IMR-90 (cell line): ENCODE results near the gene SYNE1. TPM values are rescaled to one million over a fixed set of nuclear protein-coding genes. Genes with fewer than 3 reads are reported as not detected.

Experiments
- ATAC-seq: fragments of 200-7000 bp; cut with Tn5 transposase; 2 replicates; pipeline ENCODE4 v1.9.1; 2020; ENCODE audit warnings: low read depth, mild to moderate bottlenecking, moderate library complexity
- BruUV-seq: library from RNA; stranded (reverse); fragments of 400-500 nt; replicated peaks from 2 replicates; lab custom pipeline; 2021; lab: Mats Ljungman, UMichigan
- CTCF ChIA-PET: fragments of 300-600 bp; formaldehyde crosslinking; extraction: SDS; loops from one replicate; lab custom pipeline; 2021; ENCODE audit warnings: antibody characterized with exemption; lab: Yijun Ruan, JAX
- POLR2A ChIA-PET: fragments of 300-600 bp; sonication (Branson Sonifier 250); formaldehyde crosslinking; loops from one replicate; lab custom pipeline; 2022; ENCODE audit warnings: antibody characterized with exemption; ENCODE audit not compliant: unreplicated experiment; lab: Charles Lee
- DNase-seq: peaks from one replicate; pipeline ENCODE4 v3.0.0; 2013
- H2AFZ ChIP-seq: replicated peaks from 2 replicates; pipeline ENCODE3; 2013; ENCODE audit warnings: low read length, mild to moderate bottlenecking; ENCODE audit not compliant: poor library complexity
- H2AK5ac ChIP-seq: 2 replicates; pipeline ENCODE4 v1.6.1; 2013; ENCODE audit warnings: low read depth, low read length, inconsistent platforms
- H2AK9ac ChIP-seq: replicated peaks from 2 replicates; pipeline ENCODE3; 2013; ENCODE audit warnings: mild to moderate bottlenecking, low read depth, low read length, moderate library complexity; ENCODE audit not compliant: poor library complexity
- H2BK120ac ChIP-seq: 2 replicates; pipeline ENCODE4 v1.6.1; 2013; ENCODE audit warnings: low read depth, low read length, inconsistent platforms
- H2BK15ac ChIP-seq: 3 replicates; pipeline ENCODE4 v1.6.1; 2013; ENCODE audit warnings: low read depth, low read length, inconsistent platforms
- H2BK20ac ChIP-seq: 2 replicates; pipeline ENCODE4 v1.6.1; 2013; ENCODE audit warnings: low read depth, mild to moderate bottlenecking, inconsistent platforms, low read length, moderate library complexity
- H2BK5ac ChIP-seq: 2 replicates; pipeline ENCODE4 v1.6.1; 2013; ENCODE audit warnings: mild to moderate bottlenecking, low read depth, low read length, inconsistent platforms; ENCODE audit not compliant: poor library complexity, severe bottlenecking
- H3K14ac ChIP-seq: replicated peaks from 2 replicates; pipeline ENCODE4 v1.6.1; 2013; ENCODE audit warnings: low read depth, low read length, inconsistent platforms
- H3K18ac ChIP-seq: 2 replicates; pipeline ENCODE4 v1.6.1; 2013; ENCODE audit warnings: low read depth, low read length, control low read depth
- H3K23ac ChIP-seq: 2 replicates; pipeline ENCODE4 v1.6.1; 2013; ENCODE audit warnings: low read depth, low read length, inconsistent platforms
- H3K27ac ChIP-seq: 2 replicates; pipeline ENCODE4 v1.5.1; 2013; ENCODE audit warnings: mild to moderate bottlenecking, control low read depth, low read length; ENCODE audit not compliant: insufficient read depth
- H3K27me3 ChIP-seq: 2 replicates; pipeline ENCODE4 v1.6.1; 2013; ENCODE audit warnings: low read length; ENCODE audit not compliant: control insufficient read depth, insufficient read depth
- H3K36me3 ChIP-seq: 2 replicates; pipeline ENCODE4 v1.6.1; 2013; ENCODE audit warnings: low read length, mixed read lengths; ENCODE audit not compliant: control insufficient read depth, insufficient read depth
- H3K4ac ChIP-seq: 2 replicates; pipeline ENCODE4 v1.6.1; 2013; ENCODE audit warnings: low read depth, low read length, inconsistent platforms
- H3K4me1 ChIP-seq: 2 replicates; pipeline ENCODE4 v1.6.1; 2013; ENCODE audit warnings: low read length, mixed read lengths; ENCODE audit not compliant: control insufficient read depth, insufficient read depth
- H3K4me2 ChIP-seq: 2 replicates; pipeline ENCODE4 v1.6.1; 2013; ENCODE audit warnings: low read depth, mild to moderate bottlenecking, control low read depth, low read length, moderate library complexity
- H3K4me3 ChIP-seq: 2 replicates; pipeline ENCODE4 v1.5.1; 2013; ENCODE audit warnings: low read depth, mild to moderate bottlenecking, control low read depth, low read length, moderate library complexity; ENCODE audit not compliant: insufficient read depth
- H3K56ac ChIP-seq: 2 replicates; pipeline ENCODE4 v1.6.1; 2013; ENCODE audit warnings: low read length, inconsistent platforms; ENCODE audit not compliant: insufficient read depth; ENCODE audit errors: extremely low read depth
- H3K79me1 ChIP-seq, 2 experiments: 2 replicates each; pipeline ENCODE4 v1.6.1; 2013; ENCODE audit warnings: low read length in 2 of 2, inconsistent platforms in 1 of 2, low read depth in 1 of 2
- H3K9ac ChIP-seq: 2 replicates; pipeline ENCODE4 v1.6.1; 2013; ENCODE audit warnings: low read depth, low read length, control low read depth
- H3K9me1 ChIP-seq: 2 replicates; pipeline ENCODE4 v1.6.1; 2013; ENCODE audit warnings: low read length, inconsistent platforms; ENCODE audit not compliant: insufficient read depth
- H3K9me3 ChIP-seq: 2 replicates; pipeline ENCODE4 v1.6.1; 2013; ENCODE audit warnings: low read length; ENCODE audit not compliant: control insufficient read depth, insufficient read depth
- H4K20me1 ChIP-seq: 2 replicates; pipeline ENCODE4 v1.6.1; 2013; ENCODE audit warnings: low read length, inconsistent platforms; ENCODE audit not compliant: insufficient read depth
- H4K5ac ChIP-seq: 2 replicates; pipeline ENCODE4 v1.6.1; 2013; ENCODE audit warnings: mild to moderate bottlenecking, low read depth, low read length, control low read depth
- H4K8ac ChIP-seq, 2 experiments: 2 replicates each; pipeline ENCODE4 v1.6.1; 2013; ENCODE audit warnings: low read depth in 2 of 2, low read length in 2 of 2, control low read depth in 1 of 2, inconsistent platforms in 1 of 2
- H4K91ac ChIP-seq: 2 replicates; pipeline ENCODE4 v1.6.1; 2013; ENCODE audit warnings: low read depth, low read length, inconsistent platforms; ENCODE audit not compliant: insufficient read depth
- BHLHE40 ChIP-seq: fragments of 150-350 bp; IDR thresholded peaks from 2 replicates; pipeline ENCODE4 v1.6.1; 2016; ENCODE audit warnings: mild to moderate bottlenecking, low read depth, low read length
- CEBPB ChIP-seq: IDR thresholded peaks from 2 replicates; pipeline ENCODE4 v1.6.1; 2012; ENCODE audit warnings: low read depth, low read length, improper control_type of control experiment
- CHD1 ChIP-seq: IDR thresholded peaks from 2 replicates; pipeline ENCODE4 v1.6.1; 2012; ENCODE audit warnings: low read depth, low read length, improper control_type of control experiment
- CTCF ChIP-seq: conservative IDR thresholded peaks from 2 replicates; pipeline ENCODE4 v1.5.1; 2012; ENCODE audit warnings: mild to moderate bottlenecking, low read depth, low read length, improper control_type of control experiment
- FOS ChIP-seq: fragments of 150-350 bp; IDR thresholded peaks from 2 replicates; pipeline ENCODE4 v1.6.1; 2016; ENCODE audit warnings: low read depth, low read length
- MAFK ChIP-seq: IDR thresholded peaks from 2 replicates; pipeline ENCODE4 v1.6.1; 2012; ENCODE audit warnings: low read depth, low read length, improper control_type of control experiment
- MAZ ChIP-seq: IDR thresholded peaks from 2 replicates; pipeline ENCODE4 v1.6.1; 2012; ENCODE audit warnings: low read depth, mild to moderate bottlenecking, low read length, improper control_type of control experiment, moderate library complexity, borderline replicate concordance
- MXI1 ChIP-seq: IDR thresholded peaks from 2 replicates; pipeline ENCODE4 v1.6.1; 2012; ENCODE audit warnings: low read depth, mild to moderate bottlenecking, low read length, moderate library complexity, borderline replicate concordance
- NFE2L2 ChIP-seq: fragments of 150-350 bp; IDR thresholded peaks from 2 replicates; pipeline ENCODE4 v1.6.1; 2016; ENCODE audit warnings: low read depth, mild to moderate bottlenecking, low read length
- POLR2A ChIP-seq: IDR thresholded peaks from 2 replicates; pipeline ENCODE4 v1.6.1; 2012; ENCODE audit warnings: mild to moderate bottlenecking, low read depth, low read length
- RAD21 ChIP-seq: IDR thresholded peaks from 2 replicates; pipeline ENCODE4 v1.6.1; 2012; ENCODE audit warnings: low read length, improper control_type of control experiment
- RCOR1 ChIP-seq: IDR thresholded peaks from 2 replicates; pipeline ENCODE4 v1.6.1; 2012; ENCODE audit warnings: mild to moderate bottlenecking, low read length, improper control_type of control experiment; ENCODE audit not compliant: insufficient replicate concordance
- RFX5 ChIP-seq: IDR thresholded peaks from 2 replicates; pipeline ENCODE4 v1.8.0; 2012; ENCODE audit warnings: low read depth, mild to moderate bottlenecking, low read length, moderate library complexity
- SMC3 ChIP-seq: fragments of 150-350 bp; IDR thresholded peaks from 2 replicates; pipeline ENCODE4 v1.6.1; 2016; ENCODE audit warnings: low read depth, mild to moderate bottlenecking, antibody characterized with exemption, low read length, moderate library complexity
- USF2 ChIP-seq: fragments of 150-350 bp; IDR thresholded peaks from 2 replicates; pipeline ENCODE4 v1.6.1; 2017; ENCODE audit warnings: mild to moderate bottlenecking, antibody characterized with exemption, low read length, low read depth
- WGBS, 2 experiments: methylation state at CpG; one replicate each; pipeline versions ENCODE4 v1.1.5 to v1.1.7; 2013; ENCODE audit warnings: missing lambda C conversion rate in 2 of 2; ENCODE audit not compliant: insufficient read length in 1 of 2; ENCODE audit errors: extremely low coverage in 2 of 2; 5-methylcytosine and 5-hydroxymethylcytosine counted together
- dilution Hi-C: fragments of 300-500 bp; cut with HindIII; formaldehyde crosslinking; loops from one replicate; pipeline ENCODE4 v1.14.3; 2018; ENCODE audit warnings: low sequenced_read_pairs; ENCODE audit not compliant: unreplicated experiment
- in situ Hi-C: fragments of 300-500 bp; cut with MboI; formaldehyde crosslinking; loops from 3 replicates; pipeline ENCODE4 v1.14.3; 2019; ENCODE audit warnings: low sequenced_read_pairs, inconsistent platforms, mixed read lengths
- intact Hi-C: fragments of 100-400 bp; cut with micrococcal nuclease; formaldehyde crosslinking; loops from 2 replicates; pipeline ENCODE4 v1.10.0; 2022
- polyA plus RNA-seq, 3 experiments: library from polyadenylated mRNA; depleted of rRNA; stranded (reverse); fragments of >200 nt; gene quantifications; 2 replicates each; pipeline ENCODE4 v1.2.3, GENCODE V29; 2012; ENCODE audit warnings: low replicate concordance in 1 of 3
- total RNA-seq: library from RNA; depleted of rRNA; stranded (reverse); fragments of >200 nt; gene quantifications from 2 replicates; pipeline ENCODE4 v1.2.3, GENCODE V29; 2012
- TF ChIP-seq, protein P1 (sequence below): fragments of 150-350 bp; IDR thresholded peaks from 2 replicates; pipeline ENCODE4 v1.6.1; 2016; ENCODE audit warnings: low read depth, mild to moderate bottlenecking, low read length, moderate library complexity, borderline replicate concordance

SYNE1 gene
- total and polyA plus RNA-seq, 2 of the 4 experiments (the other 2 are of a cell fraction) = 34.1 to 159 TPM

DNA sequence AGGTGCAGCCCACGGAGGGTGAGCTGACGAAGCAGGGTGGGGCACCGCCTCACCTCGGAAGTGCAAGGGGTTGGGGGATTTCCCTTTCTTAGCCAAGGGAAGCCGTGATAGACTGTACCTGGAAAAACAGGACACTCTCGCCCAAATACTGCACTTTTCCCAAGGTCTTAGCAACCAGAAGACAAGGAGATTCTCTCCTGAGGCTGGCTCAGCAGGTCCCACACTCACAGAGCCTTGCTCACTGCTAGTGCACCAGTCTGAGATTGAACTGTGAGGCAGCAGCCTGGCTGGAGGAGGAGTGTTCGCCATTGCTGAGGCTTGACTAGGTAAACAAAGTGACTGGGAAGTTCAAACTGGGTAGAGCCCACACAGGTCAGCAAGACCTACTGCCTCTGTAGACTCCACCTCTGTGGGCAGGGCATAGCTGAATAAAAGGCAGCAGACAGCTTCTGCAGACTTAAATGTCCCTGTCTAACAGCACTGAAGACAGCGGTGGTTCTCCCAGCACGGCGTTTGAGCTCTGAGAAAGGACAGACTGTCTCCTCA is 28.0 kb downstream of the SYNE1 start:
- no peak overlapping the region for H3K4me2 ChIP-seq
- no peak overlapping the region for H3K23ac ChIP-seq
- H3K9me3 ChIP-seq = no peaks in the 10 kb centered on the region
- no TSS peak for BruUV-seq
- no peak overlapping the region for H2AK9ac ChIP-seq
- ChIA-PET POLR2A (no interaction called here), CTCF (interaction anchor here (1.0 kb wide), 1 partner anchor 14 kb away, joined by 3 read pairs; no protein-coding TSS in a partner anchor)
- no peak overlapping the region for H2BK5ac ChIP-seq
- 78% methylated on average over 3 of the region's 10 CpGs; no CpG with 5 or more reads in 1 of the 2 experiments for WGBS, 2 experiments
- no peaks in the 10 kb centered on the region for H4K20me1 ChIP-seq
- no peak overlapping the region for H4K91ac ChIP-seq
- no peak for DNase-seq
- no peak overlapping the region for H3K18ac ChIP-seq
- intact Hi-C loops = no loop called here
- H3K27me3 ChIP-seq = no peaks in the 10 kb centered on the region
- H3K79me1 ChIP-seq = peaks cover 0 to 4% of the 10 kb centered on the region in 2 experiments; a peak in 2 of 4 replicates
- no peak overlapping the region for H2BK20ac ChIP-seq
- H4K8ac ChIP-seq = no peak overlapping the region
- in situ Hi-C loops = no loop called here
- H3K4ac ChIP-seq = no peak overlapping the region
- no peak overlapping the region for H4K5ac ChIP-seq
- no peak overlapping the region for H2AFZ ChIP-seq
- no peak overlapping the region for H3K4me3 ChIP-seq
- H3K27ac ChIP-seq = no peak overlapping the region
- H2BK15ac ChIP-seq = no peak overlapping the region
- H3K14ac ChIP-seq = no peak overlapping the region
- H3K9ac ChIP-seq = no peak overlapping the region
- H3K56ac ChIP-seq = no peak overlapping the region
- H3K9me1 ChIP-seq = no peaks in the 10 kb centered on the region; the same call in 1 of the 2 replicates
- dilution Hi-C loops = no loop called here
- H3K4me1 ChIP-seq = no peaks in the 10 kb centered on the region
- H3K36me3 ChIP-seq = no peaks in the 10 kb centered on the region
- no peak for TF ChIP-seq BHLHE40
- no peak for TF ChIP-seq POLR2A
- TF ChIP-seq SMC3 = no peak
- no peak for TF ChIP-seq NFE2L2
- no peak for TF ChIP-seq RCOR1
- no peak for TF ChIP-seq MXI1
- no peak for TF ChIP-seq MAFK
- TF ChIP-seq, protein P1, sequence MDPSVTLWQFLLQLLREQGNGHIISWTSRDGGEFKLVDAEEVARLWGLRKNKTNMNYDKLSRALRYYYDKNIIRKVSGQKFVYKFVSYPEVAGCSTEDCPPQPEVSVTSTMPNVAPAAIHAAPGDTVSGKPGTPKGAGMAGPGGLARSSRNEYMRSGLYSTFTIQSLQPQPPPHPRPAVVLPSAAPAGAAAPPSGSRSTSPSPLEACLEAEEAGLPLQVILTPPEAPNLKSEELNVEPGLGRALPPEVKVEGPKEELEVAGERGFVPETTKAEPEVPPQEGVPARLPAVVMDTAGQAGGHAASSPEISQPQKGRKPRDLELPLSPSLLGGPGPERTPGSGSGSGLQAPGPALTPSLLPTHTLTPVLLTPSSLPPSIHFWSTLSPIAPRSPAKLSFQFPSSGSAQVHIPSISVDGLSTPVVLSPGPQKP = no peak
- TF ChIP-seq USF2 = no peak
- TF ChIP-seq MAZ = no peak
- no peak for TF ChIP-seq CEBPB
- TF ChIP-seq FOS = no peak
- TF ChIP-seq CHD1 = no peak
- TF ChIP-seq RFX5 = no peak
- no peak for TF ChIP-seq CTCF
- no peak for TF ChIP-seq RAD21
- no peak for ATAC-seq
- no peak overlapping the region for H2AK5ac ChIP-seq
- H2BK120ac ChIP-seq = no peak overlapping the region
